Dendritic cell treated with granulocyte-macrophage colony-stimulating factor and Interleukin-4, amounts not matched to agents 40 ng/mL and 50 ng/mL, for 4 days (primary cell): ENCODE results near the gene LAPTM5.

Source experiments
- H3K27ac Mint-ChIP-seq: one replicate; pipeline ENCODE4 v1.8.0; 2022; ENCODE audit warnings: mild to moderate bottlenecking, mixed read lengths
- H3K27me3 Mint-ChIP-seq: one replicate; pipeline ENCODE4 v1.8.0; 2022; ENCODE audit warnings: mild to moderate bottlenecking, mixed read lengths
- H3K36me3 Mint-ChIP-seq: one replicate; pipeline ENCODE4 v1.8.0; 2022; ENCODE audit warnings: low read depth, mixed read lengths
- H3K4me1 Mint-ChIP-seq: one replicate; pipeline ENCODE4 v1.8.0; 2022; ENCODE audit warnings: low read depth, mixed read lengths
- H3K4me3 Mint-ChIP-seq: one replicate; pipeline ENCODE4 v1.8.0; 2022; ENCODE audit warnings: mild to moderate bottlenecking, moderate library complexity, mixed read lengths
- H3K9me3 Mint-ChIP-seq: one replicate; pipeline ENCODE4 v1.8.0; 2022; ENCODE audit warnings: mixed read lengths
- intact Hi-C: fragments of 100-400 bp; cut with micrococcal nuclease; formaldehyde crosslinking; loops from one replicate; pipeline ENCODE4 v1.15.0; 2022

The LAPTM5 gene

GRCh38 chr1:30723331-30723755, 34.2 kb downstream of the LAPTM5 start, which contains the start of gene MATN1:
Gene MATN1, minus strand, starts transcription at chr1:30723585. Its CDS starts 34 bp downstream, at chr1:30723551.
- Mint-ChIP-seq H3K4me3 (no peak within 1 kb of the TSS), H3K9me3 (no peaks in the 10 kb centered on the region), H3K4me1 (peaks cover 35% of the 10 kb centered on the region), H3K27ac (peak within 1 kb of the TSS; percentile 14), H3K27me3 (peaks cover 4% of the 10 kb centered on the region), H3K36me3 (no peaks in the 10 kb centered on the region)
- intact Hi-C loops = no loop called here

- Mint-ChIP-seq H3K4me1 (peaks cover 35% of the 10 kb centered on the region), H3K9me3 (no peaks in the 10 kb centered on the region), H3K27me3 (peaks cover 6% of the 10 kb centered on the region), H3K27ac (no peak overlapping the region), H3K4me3 (no peak overlapping the region), H3K36me3 (no peaks in the 10 kb centered on the region)
- intact Hi-C loops = no loop called here
These were observed 35.6 kb downstream of the LAPTM5 start for GRCh38 chr1:30721812-30722537.

- H3K9me3 Mint-ChIP-seq = no peaks in the 10 kb centered on the region
- peaks cover 35% of the 10 kb centered on the region for H3K4me1 Mint-ChIP-seq
- no peak overlapping the region for H3K27ac Mint-ChIP-seq
- H3K27me3 Mint-ChIP-seq = peaks cover 6% of the 10 kb centered on the region
- intact Hi-C loops = no loop called here
- no peak overlapping the region for H3K4me3 Mint-ChIP-seq
- no peaks in the 10 kb centered on the region for H3K36me3 Mint-ChIP-seq
These were observed 36.2 kb downstream of the LAPTM5 start for GRCh38 chr1:30721341-30721793.

- Mint-ChIP-seq H3K27me3 (peaks cover 6% of the 10 kb centered on the region), H3K27ac (peak overlapping the region; percentile 99), H3K4me1 (peaks cover 35% of the 10 kb centered on the region), H3K4me3 (no peak overlapping the region), H3K36me3 (no peaks in the 10 kb centered on the region), H3K9me3 (peaks cover 3% of the 10 kb centered on the region)
- intact Hi-C loops = no loop called here
These were observed 37.0 kb downstream of the LAPTM5 start for GRCh38 chr1:30720271-30721223.

GRCh38 chr1:30719406-30720270, 37.9 kb downstream of the LAPTM5 start:
- peaks cover 11% of the 10 kb centered on the region for H3K9me3 Mint-ChIP-seq
- H3K36me3 Mint-ChIP-seq = no peaks in the 10 kb centered on the region
- peak overlapping the region; percentile 86 for H3K4me3 Mint-ChIP-seq
- intact Hi-C loops = loop anchor here (1.0 to 5.0 kb wide), 5 partner anchors 38 to 1482 kb away; partner anchors contain the start of genes LAPTM5 and PTPRU
- H3K4me1 Mint-ChIP-seq = peaks cover 35% of the 10 kb centered on the region
- peak overlapping the region; percentile 99 for H3K27ac Mint-ChIP-seq
- H3K27me3 Mint-ChIP-seq = peaks cover 9% of the 10 kb centered on the region

- H3K9me3 Mint-ChIP-seq = peaks cover 11% of the 10 kb centered on the region
- peak overlapping the region; percentile 99 for H3K27ac Mint-ChIP-seq
- H3K4me3 Mint-ChIP-seq = peak overlapping the region; percentile 86
- intact Hi-C loops = loop anchor here (1.0 to 5.0 kb wide), 5 partner anchors 38 to 1482 kb away; partner anchors contain the start of genes LAPTM5 and PTPRU
- H3K27me3 Mint-ChIP-seq = peaks cover 9% of the 10 kb centered on the region
- no peaks in the 10 kb centered on the region for H3K36me3 Mint-ChIP-seq
- peaks cover 32% of the 10 kb centered on the region for H3K4me1 Mint-ChIP-seq
These were observed 38.8 kb downstream of the LAPTM5 start for GRCh38 chr1:30718636-30719405.

- Mint-ChIP-seq H3K36me3 (no peaks in the 10 kb centered on the region), H3K27me3 (peaks cover 11% of the 10 kb centered on the region), H3K27ac (peak overlapping the region; percentile 99), H3K9me3 (peaks cover 11% of the 10 kb centered on the region), H3K4me1 (peaks cover 25% of the 10 kb centered on the region), H3K4me3 (peak overlapping the region; percentile 86)
- intact Hi-C loops = loop anchor here (2.0 to 5.0 kb wide), 4 partner anchors 39 to 1481 kb away; partner anchors contain the start of genes LAPTM5 and PTPRU
These were observed 39.4 kb downstream of the LAPTM5 start for GRCh38 chr1:30718091-30718635.

- no peak overlapping the region for H3K27ac Mint-ChIP-seq
- no peak overlapping the region for H3K4me3 Mint-ChIP-seq
- H3K36me3 Mint-ChIP-seq = no peaks in the 10 kb centered on the region
- H3K4me1 Mint-ChIP-seq = peaks cover 17% of the 10 kb centered on the region
- peaks cover 11% of the 10 kb centered on the region for H3K9me3 Mint-ChIP-seq
- intact Hi-C loops = loop anchor here (5.0 kb wide), 3 partner anchors 41 to 1479 kb away; partner anchors contain the start of genes LAPTM5 and PTPRU
- peaks cover 15% of the 10 kb centered on the region for H3K27me3 Mint-ChIP-seq
These were observed 40.9 kb downstream of the LAPTM5 start for GRCh38 chr1:30716646-30717045.

- intact Hi-C loops = loop anchor here (5.0 kb wide), 3 partner anchors 41 to 1479 kb away; partner anchors contain the start of genes LAPTM5 and PTPRU
- Mint-ChIP-seq H3K4me3 (no peak overlapping the region), H3K27ac (no peak overlapping the region)
These were observed 41.7 kb downstream of the LAPTM5 start for GRCh38 chr1:30715886-30716285.

GRCh38 chr1:30715216-30715615, 42.4 kb downstream of the LAPTM5 start:
- H3K9me3 Mint-ChIP-seq = peaks cover 11% of the 10 kb centered on the region
- intact Hi-C loops = loop anchor here (5.0 kb wide), 3 partner anchors 42 to 1478 kb away; partner anchors contain the start of genes LAPTM5 and PTPRU
- H3K4me1 Mint-ChIP-seq = peaks cover 11% of the 10 kb centered on the region
- no peak overlapping the region for H3K27ac Mint-ChIP-seq
- no peak overlapping the region for H3K4me3 Mint-ChIP-seq
- H3K27me3 Mint-ChIP-seq = peaks cover 24% of the 10 kb centered on the region
- H3K36me3 Mint-ChIP-seq = no peaks in the 10 kb centered on the region

More at GRCh38 chr1:30715886-30716285, 41.7 kb downstream of the LAPTM5 start:
- Mint-ChIP-seq H3K27me3 (peaks cover 20% of the 10 kb centered on the region), H3K4me1 (peaks cover 11% of the 10 kb centered on the region), H3K9me3 (peaks cover 11% of the 10 kb centered on the region), H3K36me3 (no peaks in the 10 kb centered on the region)

- Mint-ChIP-seq H3K27ac (no peak overlapping the region), H3K4me3 (no peak overlapping the region), H3K36me3 (no peaks in the 10 kb centered on the region), H3K27me3 (peaks cover 24% of the 10 kb centered on the region), H3K4me1 (peaks cover 10% of the 10 kb centered on the region), H3K9me3 (peaks cover 11% of the 10 kb centered on the region)
- intact Hi-C loops = loop anchor here (5.0 kb wide), 3 partner anchors 43 to 1477 kb away; partner anchors contain the start of genes LAPTM5 and PTPRU
These were observed 43.0 kb downstream of the LAPTM5 start for GRCh38 chr1:30714536-30715090.

GRCh38 chr1:30714025-30714424, 43.5 kb downstream of the LAPTM5 start:
- Mint-ChIP-seq H3K9me3 (peaks cover 11% of the 10 kb centered on the region), H3K27ac (no peak overlapping the region)
- intact Hi-C loops = no loop called here

More at GRCh38 chr1:30714025-30714424, 43.5 kb downstream of the LAPTM5 start:
- H3K27me3 Mint-ChIP-seq = peaks cover 24% of the 10 kb centered on the region
- peaks cover 5% of the 10 kb centered on the region for H3K4me1 Mint-ChIP-seq
- no peaks in the 10 kb centered on the region for H3K36me3 Mint-ChIP-seq
- no peak overlapping the region for H3K4me3 Mint-ChIP-seq
